ENCODE measurements around the gene NDEL1.

DNA sequence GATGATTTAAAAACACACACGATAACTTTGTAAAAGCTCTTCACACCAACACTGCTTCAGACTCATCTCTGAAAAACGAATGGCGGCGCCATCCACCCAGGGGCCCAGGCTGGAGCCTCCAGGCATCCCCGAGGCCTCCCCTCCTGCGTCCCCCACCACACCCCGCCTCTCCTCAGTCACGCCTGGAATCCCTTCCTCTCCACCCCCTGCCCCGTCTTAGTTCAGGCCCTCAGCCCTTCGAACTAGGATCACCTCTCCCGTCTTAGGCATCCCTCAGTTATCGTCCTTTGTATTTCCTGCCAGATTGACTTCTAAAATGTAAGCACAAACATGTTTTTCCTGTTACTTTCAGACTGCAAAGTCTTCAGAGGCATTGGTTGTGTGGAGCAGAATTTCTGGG is 58.3 kb downstream of the NDEL1 start:
- TF ChIP-seq, protein P1, sequence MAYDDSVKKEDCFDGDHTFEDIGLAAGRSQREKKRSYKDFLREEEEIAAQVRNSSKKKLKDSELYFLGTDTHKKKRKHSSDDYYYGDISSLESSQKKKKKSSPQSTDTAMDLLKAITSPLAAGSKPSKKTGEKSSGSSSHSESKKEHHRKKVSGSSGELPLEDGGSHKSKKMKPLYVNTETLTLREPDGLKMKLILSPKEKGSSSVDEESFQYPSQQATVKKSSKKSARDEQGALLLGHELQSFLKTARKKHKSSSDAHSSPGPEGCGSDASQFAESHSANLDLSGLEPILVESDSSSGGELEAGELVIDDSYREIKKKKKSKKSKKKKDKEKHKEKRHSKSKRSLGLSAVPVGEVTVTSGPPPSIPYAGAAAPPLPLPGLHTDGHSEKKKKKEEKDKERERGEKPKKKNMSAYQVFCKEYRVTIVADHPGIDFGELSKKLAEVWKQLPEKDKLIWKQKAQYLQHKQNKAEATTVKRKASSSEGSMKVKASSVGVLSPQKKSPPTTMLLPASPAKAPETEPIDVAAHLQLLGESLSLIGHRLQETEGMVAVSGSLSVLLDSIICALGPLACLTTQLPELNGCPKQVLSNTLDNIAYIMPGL (CRISPR knock-in tag; IDR thresholded peaks at IDR 0.05), result no peak
- TF ChIP-seq, protein P2, sequence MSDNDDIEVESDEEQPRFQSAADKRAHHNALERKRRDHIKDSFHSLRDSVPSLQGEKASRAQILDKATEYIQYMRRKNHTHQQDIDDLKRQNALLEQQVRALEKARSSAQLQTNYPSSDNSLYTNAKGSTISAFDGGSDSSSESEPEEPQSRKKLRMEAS (CRISPR knock-in tag; IDR thresholded peaks at IDR 0.05), result no peak
- TF ChIP-seq, protein P3, sequence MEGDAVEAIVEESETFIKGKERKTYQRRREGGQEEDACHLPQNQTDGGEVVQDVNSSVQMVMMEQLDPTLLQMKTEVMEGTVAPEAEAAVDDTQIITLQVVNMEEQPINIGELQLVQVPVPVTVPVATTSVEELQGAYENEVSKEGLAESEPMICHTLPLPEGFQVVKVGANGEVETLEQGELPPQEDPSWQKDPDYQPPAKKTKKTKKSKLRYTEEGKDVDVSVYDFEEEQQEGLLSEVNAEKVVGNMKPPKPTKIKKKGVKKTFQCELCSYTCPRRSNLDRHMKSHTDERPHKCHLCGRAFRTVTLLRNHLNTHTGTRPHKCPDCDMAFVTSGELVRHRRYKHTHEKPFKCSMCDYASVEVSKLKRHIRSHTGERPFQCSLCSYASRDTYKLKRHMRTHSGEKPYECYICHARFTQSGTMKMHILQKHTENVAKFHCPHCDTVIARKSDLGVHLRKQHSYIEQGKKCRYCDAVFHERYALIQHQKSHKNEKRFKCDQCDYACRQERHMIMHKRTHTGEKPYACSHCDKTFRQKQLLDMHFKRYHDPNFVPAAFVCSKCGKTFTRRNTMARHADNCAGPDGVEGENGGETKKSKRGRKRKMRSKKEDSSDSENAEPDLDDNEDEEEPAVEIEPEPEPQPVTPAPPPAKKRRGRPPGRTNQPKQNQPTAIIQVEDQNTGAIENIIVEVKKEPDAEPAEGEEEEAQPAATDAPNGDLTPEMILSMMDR (IDR thresholded peaks at IDR 0.05), result no peak
- no peak for TF ChIP-seq FOXJ3 (CRISPR knock-in tag; IDR thresholded peaks at IDR 0.05; ENCODE audit: borderline replicate concordance)
- TF ChIP-seq, protein P4, sequence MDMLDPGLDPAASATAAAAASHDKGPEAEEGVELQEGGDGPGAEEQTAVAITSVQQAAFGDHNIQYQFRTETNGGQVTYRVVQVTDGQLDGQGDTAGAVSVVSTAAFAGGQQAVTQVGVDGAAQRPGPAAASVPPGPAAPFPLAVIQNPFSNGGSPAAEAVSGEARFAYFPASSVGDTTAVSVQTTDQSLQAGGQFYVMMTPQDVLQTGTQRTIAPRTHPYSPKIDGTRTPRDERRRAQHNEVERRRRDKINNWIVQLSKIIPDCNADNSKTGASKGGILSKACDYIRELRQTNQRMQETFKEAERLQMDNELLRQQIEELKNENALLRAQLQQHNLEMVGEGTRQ (CRISPR knock-in tag; IDR thresholded peaks at IDR 0.05), result no peak
- TF ChIP-seq TEAD4 (CRISPR knock-in tag; IDR thresholded peaks at IDR 0.05), result no peak
- no peak for TF ChIP-seq KAT7 (CRISPR knock-in tag; IDR thresholded peaks at IDR 0.05; ENCODE audit: borderline replicate concordance)

All from WTC11 (cell line).